HG02588 (cell line): Measurements from ENCODE around the gene DOCK10.

Experiments
- ATAC-seq: cut with Tn5 transposase; IDR thresholded peaks from one replicate; pipeline ENCODE4 v1.9.1; 2021; ENCODE audit warnings: mild to moderate bottlenecking, moderate library complexity; ENCODE audit not compliant: unreplicated experiment

Gene DOCK10

GRCh38 chr2:225013425-225014365 is 28.6 kb downstream of the DOCK10 start:
- ATAC-seq, result no peak

DNA sequence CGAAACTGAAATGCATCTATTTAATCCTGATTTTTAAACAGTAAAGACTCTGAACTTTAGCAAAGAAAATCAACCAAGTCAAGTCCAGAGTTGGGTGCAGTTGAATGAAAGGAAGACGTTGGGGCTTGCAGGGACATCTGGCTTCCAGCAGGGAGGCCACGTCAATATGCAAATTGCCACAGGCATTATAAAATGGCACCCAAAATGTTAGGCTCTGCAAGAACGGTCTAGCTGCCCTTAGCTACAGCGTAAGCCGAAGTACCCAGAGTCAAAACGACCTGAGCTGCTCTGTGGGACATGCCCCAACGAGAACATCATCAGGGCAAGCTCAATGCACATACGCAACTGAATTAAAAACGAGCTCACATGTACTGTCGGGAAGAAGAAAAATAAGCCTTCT is 30.7 kb downstream of the DOCK10 start:
- ATAC-seq, result no peak

DNA sequence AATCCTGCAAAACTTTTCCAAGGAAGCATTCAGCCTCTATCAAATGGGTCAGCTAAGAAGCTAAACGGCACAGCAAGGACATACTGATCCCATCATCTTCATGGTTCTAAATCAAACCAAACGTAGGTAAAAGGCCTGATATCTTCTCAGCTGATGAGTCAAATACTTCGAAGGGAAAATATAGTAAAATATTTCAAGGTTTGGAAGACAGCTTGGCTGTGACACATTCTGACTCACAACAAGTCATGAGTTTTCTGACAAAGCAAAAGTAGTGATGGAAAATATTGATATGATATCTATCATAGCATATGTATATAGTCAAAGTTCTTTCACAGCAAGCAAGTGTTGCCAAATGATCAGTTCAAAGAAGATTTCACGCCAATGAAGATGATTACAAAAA is 31.5 kb downstream of the DOCK10 start:
- ATAC-seq, result no peak

DNA sequence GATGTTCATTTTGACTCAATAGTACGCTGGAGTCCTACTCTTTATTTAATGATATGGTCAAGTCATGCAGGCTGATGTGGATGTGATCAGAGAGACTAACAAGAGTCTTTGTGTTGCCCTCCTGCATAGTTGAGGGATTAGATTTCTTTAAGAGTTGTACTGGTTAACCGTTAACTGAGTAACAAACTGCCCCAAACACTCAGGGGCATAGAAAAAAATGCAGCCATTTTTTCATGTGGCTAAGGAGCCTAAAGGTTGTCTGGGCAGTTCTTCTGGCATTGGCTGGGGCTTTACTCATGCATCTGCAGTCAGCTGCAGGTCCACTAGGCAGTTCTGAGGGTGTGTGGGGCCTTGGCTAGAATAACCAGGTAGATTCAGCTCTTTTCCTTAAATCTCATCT is 32.5 kb downstream of the DOCK10 start:
- no peak for ATAC-seq

DNA sequence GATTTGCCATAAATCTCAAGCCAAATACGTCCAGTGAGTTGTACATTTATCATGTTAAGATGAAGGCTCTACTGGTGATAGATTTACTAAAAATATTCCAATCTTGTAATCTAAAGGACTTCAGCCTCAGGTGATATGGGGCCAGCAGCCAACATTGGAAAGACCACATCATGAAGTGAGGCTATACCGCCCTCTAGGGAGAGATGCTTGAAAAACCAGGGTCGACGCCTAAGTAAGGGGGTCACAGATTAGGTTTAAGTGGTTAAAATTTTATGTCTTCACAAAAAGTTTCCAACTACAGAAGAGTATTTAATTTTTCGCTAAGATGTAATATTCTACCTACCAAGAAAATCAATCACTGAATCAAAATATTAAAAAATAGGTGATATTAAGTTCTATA is 33.3 kb downstream of the DOCK10 start:
- no peak for ATAC-seq

DNA sequence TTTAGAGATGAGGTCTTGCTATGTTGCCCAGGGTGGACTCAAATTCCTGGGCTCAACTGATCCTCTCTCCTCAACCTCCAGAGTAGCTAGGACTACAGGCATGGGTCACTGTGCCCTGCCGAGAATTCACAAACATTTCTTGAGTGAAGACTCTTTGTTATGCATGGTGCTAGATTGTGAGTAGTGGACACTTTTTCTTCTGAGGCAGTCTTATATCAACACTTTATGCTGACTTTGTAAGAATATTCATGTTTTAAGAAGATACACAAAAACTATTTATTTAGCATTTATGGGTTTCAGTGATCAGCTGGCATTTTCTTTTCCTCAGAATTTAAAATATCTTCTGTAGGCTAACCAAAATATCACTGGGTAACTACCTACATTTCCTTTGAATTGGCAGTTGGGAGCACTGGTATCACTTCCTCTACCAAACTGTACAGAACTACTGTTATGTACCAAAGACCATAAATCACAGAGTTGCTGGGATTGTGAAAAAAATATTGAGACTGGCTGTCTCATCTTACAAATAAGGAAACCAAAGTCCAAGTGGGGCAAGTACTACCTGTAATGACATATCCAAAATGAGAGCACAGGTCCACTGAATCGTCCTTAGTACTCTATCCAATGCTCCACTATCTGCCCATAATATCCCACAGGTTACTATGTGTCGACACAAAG is 34.0 kb downstream of the DOCK10 start:
- peak; percentile 77 for ATAC-seq

- no peak for ATAC-seq
Measured at GRCh38 chr2:225006730-225007129, 35.5 kb downstream of the DOCK10 start.

GRCh38 chr2:225004597-225004996 is 37.7 kb downstream of the DOCK10 start:
- ATAC-seq, result no peak

GRCh38 chr2:225002656-225003045 is 39.6 kb downstream of the DOCK10 start:
- peak; percentile 94 for ATAC-seq

GRCh38 chr2:225002039-225002655 is 40.1 kb downstream of the DOCK10 start:
- ATAC-seq, result no peak

- no peak for ATAC-seq
Measured at GRCh38 chr2:224999754-225000153, 42.5 kb downstream of the DOCK10 start.

DNA sequence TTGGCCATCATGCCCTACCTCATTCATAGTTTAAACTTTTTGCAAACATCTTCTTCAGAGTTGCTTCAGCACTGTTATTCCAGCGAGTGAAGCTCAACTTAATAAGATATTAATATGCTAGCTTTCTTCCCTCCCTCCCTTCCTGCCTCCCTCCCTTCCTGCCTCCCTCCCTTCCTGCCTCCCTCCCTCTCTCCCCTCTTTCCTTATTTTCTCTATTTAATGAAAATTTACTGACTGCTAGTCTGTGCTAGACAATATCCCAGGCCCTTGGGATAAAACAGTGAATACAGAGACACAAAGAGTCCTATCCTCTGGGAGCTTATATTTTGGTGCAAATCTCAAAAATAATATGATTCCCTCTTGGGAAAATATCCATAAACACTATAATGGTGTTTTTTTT is 42.9 kb downstream of the DOCK10 start:
- ATAC-seq, result no peak

- no peak for ATAC-seq
Measured at GRCh38 chr2:224997802-224998201, 44.5 kb downstream of the DOCK10 start.

GRCh38 chr2:224995419-224995818 is 46.8 kb downstream of the DOCK10 start:
- ATAC-seq, result no peak

DNA sequence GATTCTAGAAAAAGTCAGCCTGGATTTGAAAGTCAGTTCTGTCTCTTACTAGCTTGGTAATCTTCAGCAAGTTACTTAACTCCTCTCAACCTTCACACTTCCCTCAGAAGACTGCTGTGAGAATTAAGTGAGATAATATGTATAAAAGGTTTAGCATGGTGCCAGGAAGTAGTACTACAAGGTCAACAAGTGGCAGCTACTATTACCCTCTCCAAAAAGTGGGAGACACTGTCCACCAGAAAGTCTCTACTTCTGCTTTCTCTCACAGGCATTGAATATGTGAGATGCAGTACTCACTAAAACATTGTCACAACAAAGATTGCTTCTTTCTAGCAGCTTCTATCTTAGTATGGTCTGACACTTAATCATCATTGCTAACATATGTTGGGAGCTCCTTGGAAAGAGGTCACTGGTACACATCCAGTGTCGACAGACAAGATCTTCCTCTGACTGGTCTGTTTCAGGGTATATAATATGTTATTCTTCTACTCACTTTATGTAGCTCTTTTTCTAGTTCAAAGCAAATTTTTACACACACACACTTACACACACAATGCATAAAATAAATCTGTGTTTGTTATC is 47.9 kb downstream of the DOCK10 start:
- no peak for ATAC-seq

DNA sequence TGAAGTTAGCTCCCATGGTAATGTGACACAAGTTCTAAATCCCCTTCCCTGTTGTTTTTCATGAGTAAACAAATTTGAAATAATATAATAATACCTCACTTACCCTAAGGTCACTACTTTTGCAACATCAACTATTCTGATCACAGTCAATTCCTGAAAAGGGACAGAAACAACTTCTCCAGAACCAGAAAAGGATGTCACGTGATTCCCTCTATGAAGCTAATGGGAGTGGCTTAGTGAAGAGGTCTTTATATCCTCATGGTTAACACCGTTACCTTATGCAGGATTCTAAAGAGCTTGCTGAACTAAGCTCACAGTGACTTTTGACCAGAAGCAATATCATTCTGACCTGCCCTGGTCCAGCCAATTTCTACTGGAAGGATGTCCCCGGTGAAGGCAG is 51.6 kb downstream of the DOCK10 start:
- ATAC-seq, result no peak

DNA sequence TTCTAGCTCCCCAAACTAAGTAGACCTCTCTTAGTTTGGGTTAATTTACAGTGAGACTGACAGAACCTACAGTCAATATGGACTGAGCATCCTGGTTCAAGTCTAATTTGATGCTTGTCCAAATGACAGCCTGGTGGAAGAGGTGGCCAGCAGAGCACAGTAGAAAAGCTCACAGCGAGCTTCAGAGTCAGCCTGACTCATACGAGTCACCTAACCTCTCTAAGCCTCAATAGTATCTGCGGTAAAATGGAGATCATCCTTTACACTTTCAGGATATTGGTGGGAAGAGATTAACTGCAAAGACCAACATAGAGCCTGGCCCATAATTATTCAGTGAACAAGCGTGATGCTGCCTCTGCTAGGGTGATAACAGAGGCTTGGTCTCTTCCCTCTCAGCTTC is 54.5 kb downstream of the DOCK10 start:
- no peak for ATAC-seq

DNA sequence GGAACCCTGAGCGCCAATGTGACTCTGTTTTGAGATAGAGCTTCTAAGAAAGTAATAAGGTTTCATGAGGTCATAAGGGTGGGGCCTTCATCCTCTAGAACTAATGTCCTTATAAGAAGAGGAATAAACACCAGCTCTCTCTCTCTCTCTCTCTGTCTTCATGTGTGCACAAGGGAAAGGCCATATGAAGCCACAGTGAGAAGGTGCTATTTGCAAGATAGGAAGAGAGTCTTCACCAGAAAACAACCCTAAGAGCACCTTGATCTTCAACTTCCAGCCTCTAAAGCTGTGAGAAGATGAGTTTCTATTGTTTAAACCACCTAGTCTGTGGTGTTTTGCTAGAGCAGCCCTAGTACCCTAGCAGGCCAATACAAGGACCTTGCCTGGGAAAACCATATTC is 55.8 kb downstream of the DOCK10 start:
- no peak for ATAC-seq

DNA sequence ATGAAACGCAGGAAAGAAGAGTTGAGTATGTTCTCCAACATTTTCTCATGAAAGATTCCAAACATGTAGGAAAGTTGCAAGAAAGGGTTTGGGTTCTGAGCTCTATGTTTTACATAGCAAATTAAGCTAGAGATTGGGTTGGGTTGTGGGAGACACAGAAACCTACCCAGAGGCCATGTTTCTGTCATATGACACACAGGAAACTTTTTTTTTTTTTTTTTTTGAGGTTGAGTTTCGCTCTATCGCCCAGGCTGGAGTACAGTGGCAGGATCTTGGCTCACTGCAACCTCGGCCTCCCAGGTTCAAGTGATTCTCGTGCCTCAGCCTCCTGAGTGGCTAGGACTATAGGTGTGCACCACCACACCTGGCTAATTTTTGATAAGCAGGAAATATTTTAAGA is 57.6 kb downstream of the DOCK10 start:
- no peak for ATAC-seq

- no peak for ATAC-seq
Measured at GRCh38 chr2:224983712-224984554, 58.3 kb downstream of the DOCK10 start.
